ENCODE results near the gene KIF6.

GRCh38 chr6:39553029-39553428 lies 172.2 kb downstream of the KIF6 start:
- TF ChIP-seq CTCF (optimal IDR thresholded peaks at IDR 0.05 in 1 of 3, IDR thresholded peaks at IDR 0.05 in 1 of 3, conservative IDR thresholded peaks at IDR 0.05 in 1 of 3; ENCODE audit: extremely low read depth in 1 of 3, insufficient read depth in 2 of 3, low read length in 3 of 3) (no peak), EZH2 (IDR thresholded peaks at IDR 0.05; ENCODE audit: low read length) (no peak)
